IgD-negative memory B cell (primary cell): ENCODE data around the gene INPP5A. TPM values are rescaled to one million over a fixed set of nuclear protein-coding genes. Genes with fewer than 3 reads are reported as not detected.
A peak's percentile ranks its signal among the peaks of the same experiment; 100 is the strongest.

Experiments
- H3K27ac Mint-ChIP-seq, 3 donors: one replicate each; pipeline ENCODE4 v1.8.0; 2020 to 2022; ENCODE audit warnings: mild to moderate bottlenecking in 3 of 3, mixed read lengths in 3 of 3, moderate library complexity in 1 of 3
- H3K27me3 Mint-ChIP-seq: one replicate; pipeline ENCODE4 v1.8.0; 2021; ENCODE audit warnings: mixed read lengths
- H3K36me3 Mint-ChIP-seq: one replicate; pipeline ENCODE4 v1.8.0; 2020; ENCODE audit warnings: mild to moderate bottlenecking, mixed read lengths
- H3K4me1 Mint-ChIP-seq, 3 donors: one replicate each; pipeline ENCODE4 v1.8.0; 2020 to 2022; ENCODE audit warnings: mixed read lengths in 3 of 3, mild to moderate bottlenecking in 1 of 3
- H3K4me3 Mint-ChIP-seq, 4 donors: one replicate each; pipeline ENCODE4 v1.8.0; 2020 to 2022; ENCODE audit warnings: mild to moderate bottlenecking in 4 of 4, mixed read lengths in 4 of 4, moderate library complexity in 3 of 4
- H3K9me3 Mint-ChIP-seq, 3 donors: one replicate each; pipeline ENCODE4 v1.8.0; 2020 to 2021; ENCODE audit warnings: mixed read lengths in 3 of 3, mild to moderate bottlenecking in 1 of 3
- polyA plus RNA-seq: library from polyadenylated mRNA; unstranded; fragments of 300-500 nt; fragmentation: Illumina TruSeq; gene quantifications from one replicate; pipeline ENCODE4 v1.2.3, GENCODE V29; 2021

INPP5A gene
- polyA plus RNA-seq, 1 donor from 2014 or later = 0.94 TPM

DNA sequence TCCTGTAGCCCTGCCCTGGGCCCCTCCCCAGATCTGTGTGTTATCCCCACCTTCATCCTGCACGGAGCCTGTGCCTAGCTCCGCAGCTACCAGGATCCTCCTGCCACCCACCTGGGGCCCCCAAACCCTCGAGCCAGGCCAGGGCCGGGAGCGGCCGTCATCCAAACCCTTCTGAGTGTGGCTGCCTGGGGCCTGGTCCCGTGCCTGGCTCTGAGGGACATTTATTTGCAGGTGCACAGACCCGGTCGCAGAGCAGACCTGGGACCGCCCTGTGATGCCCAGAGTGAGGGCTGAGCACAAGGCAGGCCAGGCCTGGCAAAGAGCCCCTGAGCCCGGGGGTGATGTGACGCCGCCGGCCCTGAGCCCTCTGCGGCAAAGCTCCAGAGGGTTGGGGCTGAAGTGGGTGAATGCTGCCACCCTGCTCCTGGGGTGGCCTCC, 27.4 kb upstream of the INPP5A start:
- H3K27me3 Mint-ChIP-seq = no peaks in the 10 kb centered on the region
- peaks cover 2% of the 10 kb centered on the region for H3K36me3 Mint-ChIP-seq
- no peak overlapping the region for H3K27ac Mint-ChIP-seq
- H3K9me3 Mint-ChIP-seq = peaks cover 0 to 2% (median 0%) of the 10 kb centered on the region in 3 donors
- no peak overlapping the region for H3K4me3 Mint-ChIP-seq
- peaks cover under 1 to 2% (median 2%) of the 10 kb centered on the region in 3 donors for H3K4me1 Mint-ChIP-seq

DNA sequence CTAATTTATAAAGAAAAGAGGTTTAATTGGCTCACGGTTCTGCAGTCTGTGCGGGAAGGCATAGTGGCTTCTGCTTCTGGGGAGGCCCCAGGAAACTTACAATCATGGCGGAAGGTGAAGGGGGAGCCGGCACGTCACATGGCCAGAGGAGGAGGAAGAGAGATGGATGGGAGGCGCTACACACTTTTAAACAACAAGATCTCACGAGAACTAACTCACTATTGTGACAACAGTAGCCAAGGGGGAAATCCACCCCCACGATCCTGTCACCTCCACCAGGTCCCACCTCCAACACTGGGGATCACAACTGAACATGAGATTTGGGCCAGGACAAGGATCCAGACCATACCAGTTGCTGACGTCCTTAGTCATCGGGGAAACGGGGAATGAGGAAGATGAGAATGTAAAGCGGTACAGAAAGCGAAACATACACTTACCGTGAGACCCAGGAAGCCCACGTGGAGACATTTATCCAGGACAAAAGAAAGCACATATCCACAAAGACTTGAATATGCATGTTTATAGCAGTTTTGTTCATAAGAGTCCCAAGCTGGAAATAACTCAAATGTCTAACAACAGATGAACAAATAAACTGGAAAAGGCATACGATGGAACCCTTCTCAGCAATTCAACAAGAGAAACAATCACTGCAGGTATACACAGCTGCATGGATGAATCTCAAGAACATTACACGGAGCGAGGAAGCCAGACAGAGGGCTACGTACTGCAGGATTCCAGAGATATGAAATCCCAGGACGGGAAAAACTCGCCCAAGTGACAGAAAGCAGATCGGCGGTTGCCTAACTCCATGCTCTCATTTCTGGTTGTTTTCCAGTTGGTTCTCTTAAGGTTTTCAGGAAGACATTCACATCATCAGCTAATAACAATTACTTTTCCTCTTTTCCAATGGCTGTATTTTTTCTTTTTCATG, 26.2 kb upstream of the INPP5A start:
- H3K4me3 Mint-ChIP-seq = no peak overlapping the region
- H3K27me3 Mint-ChIP-seq = no peaks in the 10 kb centered on the region
- H3K9me3 Mint-ChIP-seq = peaks cover 0 to 2% (median 0%) of the 10 kb centered on the region in 3 donors
- peaks cover 8 to 11% (median 8%) of the 10 kb centered on the region in 3 donors for H3K4me1 Mint-ChIP-seq
- peak overlapping the region in 1 of 3 donors; percentile 82 for H3K27ac Mint-ChIP-seq
- peaks cover 2% of the 10 kb centered on the region for H3K36me3 Mint-ChIP-seq

DNA sequence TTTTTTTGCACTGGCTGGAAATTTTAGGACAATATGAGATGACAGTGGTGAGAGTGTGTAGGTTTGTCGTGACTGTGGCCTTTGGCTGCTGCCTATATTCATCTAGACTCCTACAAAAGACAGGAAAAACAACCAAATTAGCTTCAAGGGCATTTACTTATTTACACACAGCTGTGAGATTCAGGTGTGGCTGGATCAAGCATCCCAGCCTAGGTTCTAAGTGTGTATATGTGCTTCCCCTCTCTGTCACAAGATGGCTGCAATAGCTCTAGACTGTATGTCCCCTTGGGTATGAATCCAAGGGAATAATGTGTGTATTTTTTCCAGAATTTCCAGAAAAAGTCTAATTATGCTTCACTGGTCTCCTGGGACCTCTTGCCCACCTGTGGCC, 25.5 kb upstream of the INPP5A start:
- no peak overlapping the region for H3K4me3 Mint-ChIP-seq
- H3K27me3 Mint-ChIP-seq = no peaks in the 10 kb centered on the region
- no peak overlapping the region for H3K27ac Mint-ChIP-seq
- peaks cover 0 to 2% (median 0%) of the 10 kb centered on the region in 3 donors for H3K9me3 Mint-ChIP-seq
- peaks cover 2% of the 10 kb centered on the region for H3K36me3 Mint-ChIP-seq
- peaks cover 8 to 14% (median 8%) of the 10 kb centered on the region in 3 donors for H3K4me1 Mint-ChIP-seq

DNA sequence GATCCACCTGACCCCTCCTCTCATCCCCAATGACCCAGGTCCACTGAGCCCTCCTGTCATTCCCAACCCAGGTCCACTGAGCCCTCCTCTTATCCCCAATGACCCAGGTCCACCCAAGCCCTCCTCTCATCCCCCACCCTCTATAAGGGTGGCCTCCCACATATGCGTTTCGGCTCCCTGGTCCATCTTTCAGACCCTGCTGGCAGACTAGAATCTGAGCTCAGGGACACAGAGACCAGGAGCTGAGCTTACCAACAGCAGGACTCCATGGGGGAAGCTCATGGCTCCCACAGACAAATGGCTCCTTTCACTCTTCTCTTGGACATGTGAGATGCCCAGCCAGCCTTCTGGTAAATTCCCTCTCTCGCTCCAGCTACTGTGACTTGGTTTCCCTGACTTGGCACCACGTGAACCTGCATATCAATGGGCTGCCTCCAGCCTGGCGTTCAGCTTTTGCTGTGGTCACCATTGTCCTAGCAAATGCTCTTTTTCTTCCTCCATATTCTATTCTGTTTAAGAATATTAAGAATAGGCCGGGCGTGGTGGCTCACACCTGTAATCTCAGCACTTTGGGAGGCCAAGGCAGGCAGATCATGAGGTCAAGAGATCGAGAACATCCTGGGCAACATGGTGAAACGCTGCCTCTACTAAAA, 24.8 kb upstream of the INPP5A start:
- no peaks in the 10 kb centered on the region for H3K27me3 Mint-ChIP-seq
- peaks cover 2% of the 10 kb centered on the region for H3K36me3 Mint-ChIP-seq
- peaks cover 8 to 14% (median 8%) of the 10 kb centered on the region in 3 donors for H3K4me1 Mint-ChIP-seq
- H3K27ac Mint-ChIP-seq = no peak overlapping the region
- H3K4me3 Mint-ChIP-seq = peak overlapping the region in 1 of 4 donors; percentile 70
- H3K9me3 Mint-ChIP-seq = peaks cover 0 to 2% (median 0%) of the 10 kb centered on the region in 3 donors

DNA sequence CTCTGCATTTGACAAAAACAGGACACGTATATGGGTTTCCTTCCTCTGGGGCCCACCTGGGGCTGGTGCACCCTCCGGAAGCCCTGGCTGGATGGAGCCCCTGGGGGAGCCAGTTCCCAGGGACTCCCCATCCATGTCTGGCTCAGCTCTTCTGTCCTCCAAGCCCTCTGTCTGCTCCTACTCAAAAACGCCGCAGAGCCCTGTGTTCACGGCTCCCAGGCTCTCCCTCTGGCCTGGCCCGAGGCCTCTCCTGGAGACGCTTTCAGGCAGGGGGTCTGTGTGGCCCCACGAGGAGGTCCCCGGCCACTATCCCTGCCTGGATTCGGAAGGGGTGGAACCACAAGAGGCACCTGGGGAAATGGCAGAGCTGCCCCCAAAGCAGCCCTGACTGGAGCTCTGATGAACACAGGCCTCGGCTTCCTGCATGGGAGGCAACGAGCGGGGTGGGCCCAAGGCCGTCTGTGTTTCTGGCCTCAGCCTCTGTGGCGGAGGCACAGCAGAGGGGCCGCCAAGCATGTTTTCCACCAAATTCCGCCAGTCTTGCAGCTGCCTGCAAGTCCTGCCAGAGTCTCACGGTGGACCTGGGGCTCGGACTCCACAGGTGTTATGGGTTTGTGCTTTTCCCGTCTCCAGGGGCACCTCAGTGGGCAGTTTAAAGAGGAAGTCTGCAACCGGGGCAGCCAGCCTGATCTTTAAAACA, 22.6 kb upstream of the INPP5A start:
- H3K27ac Mint-ChIP-seq = peak overlapping the region in 2 of 3 donors; percentile 48 to 75

DNA sequence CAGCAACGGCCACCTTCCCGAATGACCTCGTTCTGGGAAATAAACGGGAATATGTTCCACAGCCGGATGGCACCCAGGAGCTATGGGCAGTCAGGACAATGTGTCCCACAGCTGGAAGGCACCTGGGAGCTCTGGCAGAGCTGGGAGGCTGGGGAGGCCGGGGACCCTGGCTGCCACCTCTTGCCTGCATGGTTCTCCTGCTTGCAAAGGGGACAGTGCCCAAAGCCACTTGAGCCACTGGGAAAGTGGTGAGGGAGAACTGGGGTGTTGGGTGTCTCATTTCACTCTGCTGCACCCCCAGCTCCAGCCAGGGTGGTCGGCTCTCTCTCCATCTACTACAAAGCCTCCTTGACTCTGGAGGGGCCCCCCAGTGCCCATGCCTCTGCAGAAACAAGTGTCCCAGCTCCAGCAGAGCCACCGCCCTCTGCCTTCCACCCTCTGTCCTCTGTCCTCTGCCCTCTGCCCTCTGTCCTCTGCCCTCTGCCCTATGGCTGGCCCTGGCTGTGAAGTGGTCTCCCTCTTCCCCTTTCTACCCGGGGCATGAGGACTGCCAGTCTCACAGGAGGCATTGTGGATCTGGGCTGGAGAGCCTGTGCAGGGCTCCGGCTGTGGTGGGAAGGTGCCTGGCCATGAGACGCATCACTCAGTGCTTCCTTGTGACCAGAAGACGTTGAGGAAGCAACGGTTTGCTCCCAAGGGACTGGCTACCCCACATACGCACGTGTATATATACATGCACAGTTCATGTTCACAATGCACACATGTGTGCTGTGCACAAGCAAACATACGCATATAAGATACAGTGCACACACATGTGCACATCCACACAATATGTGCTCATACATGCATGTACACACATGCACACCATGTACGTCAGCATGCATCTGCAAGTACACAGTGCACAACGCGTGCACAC, 21.5 kb upstream of the INPP5A start:
- peaks cover 10 to 13% (median 11%) of the 10 kb centered on the region in 3 donors for H3K4me1 Mint-ChIP-seq

More for the DNA sequence above, 22.6 kb upstream of the INPP5A start:
- H3K27me3 Mint-ChIP-seq = peaks cover 3% of the 10 kb centered on the region
- H3K9me3 Mint-ChIP-seq = peaks cover 0 to 2% (median 0%) of the 10 kb centered on the region in 3 donors
- H3K36me3 Mint-ChIP-seq = peaks cover 2% of the 10 kb centered on the region
- H3K4me3 Mint-ChIP-seq = peak overlapping the region in 2 of 4 donors; percentile 70 to 88
- H3K4me1 Mint-ChIP-seq = peaks cover 10 to 14% (median 11%) of the 10 kb centered on the region in 3 donors

DNA sequence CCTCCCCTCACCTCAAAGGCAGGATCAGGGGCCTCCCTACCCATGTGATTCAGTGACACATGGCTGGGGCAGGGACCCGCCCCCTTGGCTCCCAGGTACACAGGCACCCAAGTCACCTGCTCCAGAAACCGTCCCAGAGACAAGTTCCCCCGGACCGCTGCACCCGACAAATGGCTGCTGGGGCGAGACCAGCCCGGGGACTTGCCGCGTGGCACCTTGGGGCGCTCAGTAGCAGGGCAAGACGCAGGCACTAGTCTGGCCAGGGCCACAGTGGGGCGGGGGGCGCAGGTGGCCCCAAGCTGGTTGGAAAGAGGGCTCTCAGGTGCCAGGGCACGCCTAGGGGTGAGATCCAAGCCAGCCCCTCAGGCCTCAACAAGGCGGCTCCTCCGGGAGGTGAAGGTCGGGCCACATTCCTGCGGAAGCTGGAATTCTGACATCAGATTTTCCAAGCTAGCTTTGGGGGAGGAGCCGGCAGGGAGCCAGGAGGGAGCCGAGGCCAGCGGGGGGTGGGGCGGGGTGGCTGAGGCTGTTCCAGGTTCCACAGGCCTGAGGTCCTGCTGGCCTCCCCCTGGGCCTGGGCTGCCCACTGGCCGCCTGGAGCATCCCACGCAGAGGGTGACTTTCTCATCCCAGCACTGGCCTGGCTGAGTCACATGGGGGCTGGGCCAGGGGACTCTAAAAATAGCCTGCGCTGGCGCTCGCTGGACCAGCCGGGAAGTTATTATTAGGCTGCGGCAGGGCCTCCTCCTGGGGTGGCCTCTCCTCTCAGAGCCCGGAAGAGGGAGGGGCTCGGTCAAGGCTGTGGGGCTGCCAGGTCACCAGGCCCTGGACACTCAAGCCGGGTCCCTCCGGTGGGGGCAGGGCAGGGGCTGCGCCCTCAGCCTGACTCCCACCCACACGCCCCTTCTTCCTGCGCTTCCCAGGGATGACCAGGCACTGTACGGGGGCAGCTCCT, 20.5 kb upstream of the INPP5A start:
- Mint-ChIP-seq H3K9me3 (peaks cover 0 to 2% (median 0%) of the 10 kb centered on the region in 3 donors), H3K4me1 (peaks cover 10 to 12% (median 11%) of the 10 kb centered on the region in 3 donors), H3K27me3 (peaks cover 6% of the 10 kb centered on the region), H3K36me3 (no peaks in the 10 kb centered on the region), H3K27ac (peak overlapping the region in 1 of 3 donors; percentile 47), H3K4me3 (no peak overlapping the region)

More for the DNA sequence above, 21.5 kb upstream of the INPP5A start:
- H3K36me3 Mint-ChIP-seq = peaks cover under 1% of the 10 kb centered on the region
- no peak overlapping the region for H3K4me3 Mint-ChIP-seq
- peaks cover 3% of the 10 kb centered on the region for H3K27me3 Mint-ChIP-seq
- H3K9me3 Mint-ChIP-seq = peaks cover 0 to 2% (median 0%) of the 10 kb centered on the region in 3 donors
- peak overlapping the region in 1 of 3 donors; percentile 47 for H3K27ac Mint-ChIP-seq

DNA sequence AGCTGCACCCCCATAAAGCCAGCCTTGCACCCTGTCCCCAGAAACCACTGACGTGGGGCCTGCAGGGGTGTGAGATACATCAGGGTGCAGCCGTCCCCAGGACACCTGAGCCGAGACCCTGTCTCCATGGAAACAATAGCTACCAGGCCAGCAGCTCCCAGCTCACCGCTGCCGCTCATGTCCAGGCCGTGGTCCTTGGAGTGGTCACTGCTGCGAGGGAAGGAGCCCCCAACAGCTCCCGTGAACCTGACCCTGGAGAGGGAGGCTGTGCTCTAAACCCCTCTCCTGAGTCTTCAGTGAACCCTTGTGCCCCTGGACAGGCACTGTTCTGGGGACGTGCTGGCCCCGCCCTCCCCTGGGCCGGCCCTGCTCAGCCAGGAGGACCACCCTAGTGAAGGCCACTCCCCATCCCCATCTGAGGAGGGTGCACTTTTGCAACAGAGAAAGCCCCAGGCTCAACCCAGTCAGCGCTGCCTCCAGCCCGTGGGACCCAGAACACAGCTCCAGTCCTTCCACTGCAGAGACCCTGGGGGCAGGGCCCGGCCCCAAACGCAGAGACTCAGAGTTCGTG, 19.6 kb upstream of the INPP5A start:
- Mint-ChIP-seq H3K4me3 (peak overlapping the region in 1 of 4 donors; percentile 43), H3K36me3 (no peaks in the 10 kb centered on the region), H3K9me3 (no peaks in the 10 kb centered on the region), H3K27ac (no peak overlapping the region), H3K27me3 (peaks cover 6% of the 10 kb centered on the region), H3K4me1 (peaks cover 10 to 12% (median 11%) of the 10 kb centered on the region in 3 donors)

DNA sequence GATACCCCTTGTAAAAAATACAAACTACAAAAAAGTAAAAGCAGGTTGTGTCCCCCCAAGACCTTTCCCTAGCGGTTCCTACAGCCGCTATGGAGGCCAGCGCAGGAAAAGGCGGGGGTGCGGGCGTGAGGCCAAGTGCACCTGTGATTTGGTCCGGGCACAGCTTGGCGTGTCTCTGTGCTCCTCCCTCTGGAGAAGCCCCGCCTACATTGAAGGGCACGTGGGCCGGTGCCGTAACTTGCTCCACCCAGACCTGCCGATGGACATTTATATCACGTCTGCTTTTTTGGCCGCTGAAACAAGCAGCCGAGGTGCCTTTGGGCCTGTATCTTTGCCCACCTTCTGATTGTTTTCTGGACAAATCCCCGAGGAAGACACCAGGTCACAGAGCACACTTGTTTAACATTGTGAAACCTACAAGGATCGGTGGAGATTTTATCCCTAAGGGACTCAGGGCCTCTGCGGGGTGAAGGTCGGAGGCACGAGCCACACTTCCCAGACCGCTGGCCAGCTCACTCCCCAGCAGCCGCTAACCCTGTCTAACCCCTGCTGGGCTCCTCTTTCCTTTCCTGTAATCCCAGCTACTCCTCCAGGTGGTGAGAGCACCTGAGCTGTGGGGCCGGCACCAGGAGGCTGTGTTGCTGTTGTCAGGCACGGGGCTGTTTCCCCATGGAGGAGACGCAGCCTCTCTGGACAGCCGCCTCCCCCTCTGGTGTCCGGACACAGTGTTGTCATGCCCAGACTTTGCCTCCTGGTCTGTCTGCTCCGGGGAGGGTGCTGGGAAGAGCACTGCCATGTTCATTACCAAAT, 18.8 kb upstream of the INPP5A start:
- H3K27ac Mint-ChIP-seq = no peak overlapping the region
- peaks cover 10 to 12% (median 11%) of the 10 kb centered on the region in 3 donors for H3K4me1 Mint-ChIP-seq
- no peaks in the 10 kb centered on the region for H3K36me3 Mint-ChIP-seq
- H3K4me3 Mint-ChIP-seq = peak overlapping the region in 3 of 4 donors; percentile 57 to 81 (median 77)
- H3K9me3 Mint-ChIP-seq = no peaks in the 10 kb centered on the region
- peaks cover 8% of the 10 kb centered on the region for H3K27me3 Mint-ChIP-seq

DNA sequence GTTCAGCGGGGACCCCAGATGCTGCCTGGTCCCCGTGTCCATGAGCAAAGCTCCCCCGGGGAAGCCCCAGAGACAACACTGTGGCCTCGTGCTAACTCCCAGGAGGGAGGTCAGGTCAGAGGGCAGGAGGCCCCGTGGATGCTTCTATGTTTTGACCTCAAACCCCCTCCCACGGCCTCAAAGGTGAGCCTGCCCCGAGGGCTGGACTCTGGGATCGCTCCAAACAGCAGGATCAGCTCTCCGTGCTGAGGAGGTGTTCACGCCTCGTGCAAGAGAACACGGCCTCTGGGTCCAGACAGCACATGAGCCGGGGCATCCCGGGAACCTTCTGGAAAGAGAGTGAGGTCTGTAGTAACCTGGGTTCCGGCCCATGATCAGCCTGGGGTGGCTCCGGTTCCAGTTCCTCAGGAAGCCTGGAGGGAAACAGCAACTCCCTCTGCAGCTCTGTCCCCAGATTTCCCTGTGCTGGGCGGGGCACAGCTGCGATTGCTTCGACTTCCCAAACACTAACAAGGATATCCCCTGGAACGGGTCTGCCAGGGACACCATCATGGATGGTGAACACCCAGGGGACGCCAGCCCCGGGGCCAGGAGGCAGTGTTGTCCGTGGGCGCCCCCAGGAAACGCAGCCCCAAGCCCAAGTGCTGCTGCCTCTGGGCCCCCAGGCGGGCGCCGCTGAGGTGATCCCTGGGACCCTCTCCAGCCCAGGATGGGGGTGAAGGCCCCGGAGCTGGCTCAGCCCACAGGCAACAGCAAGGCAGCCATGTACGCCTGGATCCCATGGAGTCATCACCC, 18.0 kb upstream of the INPP5A start:
- Mint-ChIP-seq H3K36me3 (no peaks in the 10 kb centered on the region), H3K27ac (no peak overlapping the region), H3K4me1 (peaks cover 10 to 12% (median 11%) of the 10 kb centered on the region in 3 donors), H3K27me3 (peaks cover 8% of the 10 kb centered on the region), H3K4me3 (peak overlapping the region in 1 of 4 donors; percentile 17), H3K9me3 (no peaks in the 10 kb centered on the region)

DNA sequence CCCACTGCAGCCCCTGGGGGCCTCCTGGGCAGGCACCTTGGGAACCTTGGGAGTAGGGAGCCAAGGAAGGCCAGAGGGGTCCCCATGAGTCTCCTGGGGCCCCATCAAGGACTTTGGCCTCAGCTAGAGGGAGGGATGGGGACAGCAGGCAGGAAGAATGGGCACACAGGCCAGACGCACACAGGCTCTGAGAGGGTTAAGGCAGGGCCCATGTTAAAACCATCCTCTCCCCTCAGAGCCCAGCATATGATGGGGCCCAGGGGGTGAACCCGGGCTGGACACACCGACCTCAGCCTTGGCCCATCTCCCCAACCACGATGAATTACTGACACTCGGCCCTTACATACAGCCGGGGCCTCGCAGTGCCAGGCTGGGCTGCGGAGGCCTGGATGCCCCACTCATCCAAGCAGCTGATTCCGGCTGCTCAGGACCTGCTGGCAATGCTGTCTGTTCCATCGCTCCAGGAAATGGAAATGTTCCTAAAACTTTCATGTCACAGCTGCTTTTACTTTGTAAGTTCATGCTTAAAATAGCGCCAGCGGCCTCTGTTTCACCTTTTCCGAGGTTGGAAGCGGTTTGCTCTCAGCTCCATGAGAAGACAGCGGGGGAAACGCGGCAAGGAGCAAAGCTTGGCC, 17.3 kb upstream of the INPP5A start:
- no peak overlapping the region for H3K27ac Mint-ChIP-seq
- peaks cover 8% of the 10 kb centered on the region for H3K27me3 Mint-ChIP-seq
- peaks cover 8 to 11% (median 9%) of the 10 kb centered on the region in 3 donors for H3K4me1 Mint-ChIP-seq
- H3K9me3 Mint-ChIP-seq = no peaks in the 10 kb centered on the region
- no peaks in the 10 kb centered on the region for H3K36me3 Mint-ChIP-seq
- no peak overlapping the region for H3K4me3 Mint-ChIP-seq
